ENCODE measurements around the gene APOL3. TPM values are rescaled to one million over a fixed set of nuclear protein-coding genes. Genes with fewer than 3 reads are reported as not detected.
"Not testable (repeated sequence)": the region's sequence is repeated elsewhere in the genome, so short reads cannot be mapped to it uniquely, and the experiment has no call there.

Gene APOL3
- 58.2 TPM for total RNA-seq
- long read RNA-seq, transcript APOL3-205 (4 exons, 2,214 nt) = major isoform, 9 of 30 reads
- long read RNA-seq, partial matches to known transcripts = 4 of 30 reads
- long read RNA-seq, other reads (novel, unspliced or antisense) = 9 of 30 reads

- intact Hi-C loops (cut with DNase I) = no loop called here
- DNase-seq = peak; percentile 78
- Histone ChIP-seq H3K9me3 (no peaks in the 10 kb centered on the region), H3K27ac (peak within 1 kb of the TSS; percentile 91), H3K36me3 (no peaks in the 10 kb centered on the region), H3K4me1 (peaks cover 66% of the 10 kb centered on the region), H3K27me3 (no peaks in the 10 kb centered on the region), H3K4me3 (peak within 1 kb of the TSS; percentile 59)
- no peak for TF ChIP-seq CTCF (IDR thresholded peaks at IDR 0.05)
- ATAC-seq = peak; percentile 72
Measured at GRCh38 chr22:36160499-36160942, at the start of gene APOL3. APOL3 (minus strand) TSS chr22:36160755; CDS start chr22:36149055, 11,700 bp downstream.

- Histone ChIP-seq H3K27ac (no peak overlapping the region), H3K4me1 (peaks cover 34% of the 10 kb centered on the region), H3K4me3 (no peak overlapping the region), H3K36me3 (no peaks in the 10 kb centered on the region), H3K9me3 (no peaks in the 10 kb centered on the region), H3K27me3 (no peaks in the 10 kb centered on the region)
- no peak for DNase-seq
- intact Hi-C loops (cut with DNase I) = no loop called here
- ATAC-seq = no peak
- TF ChIP-seq CTCF (IDR thresholded peaks at IDR 0.05) = no peak
Measured at GRCh38 chr22:36210224-36210623, 49.7 kb upstream of the APOL3 start.

- H3K27ac ChIP-seq; H3K9me3 ChIP-seq; DNase-seq; H3K36me3 ChIP-seq; H3K4me3 ChIP-seq; intact Hi-C loops (cut with DNase I); ATAC-seq; H3K27me3 ChIP-seq: not testable (repeated sequence)
- peaks cover 34% of the 10 kb centered on the region for H3K4me1 ChIP-seq
Measured at GRCh38 chr22:36209488-36209908, 48.9 kb upstream of the APOL3 start.

GRCh38 chr22:36208914-36209313 lies 48.4 kb upstream of the APOL3 start:
- Histone ChIP-seq H3K27ac (no peak overlapping the region), H3K27me3 (no peaks in the 10 kb centered on the region), H3K9me3 (no peaks in the 10 kb centered on the region), H3K4me1 (peaks cover 33% of the 10 kb centered on the region), H3K36me3 (no peaks in the 10 kb centered on the region), H3K4me3 (no peak overlapping the region)
- DNase-seq = no peak
- TF ChIP-seq CTCF (IDR thresholded peaks at IDR 0.05) = no peak
- intact Hi-C loops (cut with DNase I) = no loop called here
- ATAC-seq = no peak

- no peaks in the 10 kb centered on the region for H3K36me3 ChIP-seq
- TF ChIP-seq CTCF (IDR thresholded peaks at IDR 0.05) = no peak
- H3K27me3 ChIP-seq = no peaks in the 10 kb centered on the region
- peaks cover 27% of the 10 kb centered on the region for H3K4me1 ChIP-seq
- no peak for ATAC-seq
- H3K4me3 ChIP-seq = no peak overlapping the region
- DNase-seq = no peak
- intact Hi-C loops (cut with DNase I) = no loop called here
- H3K27ac ChIP-seq = no peak overlapping the region
- H3K9me3 ChIP-seq = no peaks in the 10 kb centered on the region
Measured at GRCh38 chr22:36208162-36208765, 47.7 kb upstream of the APOL3 start.

- ATAC-seq = no peak
- intact Hi-C loops (cut with DNase I) = no loop called here
Measured at GRCh38 chr22:36206255-36206654, 45.7 kb upstream of the APOL3 start.

GRCh38 chr22:36205573-36205972 lies 45.0 kb upstream of the APOL3 start:
- ATAC-seq; H3K27me3 ChIP-seq; H3K9me3 ChIP-seq; DNase-seq; intact Hi-C loops (cut with DNase I); H3K27ac ChIP-seq; H3K36me3 ChIP-seq; H3K4me3 ChIP-seq: not testable (repeated sequence)
- H3K4me1 ChIP-seq = peaks cover 20% of the 10 kb centered on the region

More at GRCh38 chr22:36206255-36206654, 45.7 kb upstream of the APOL3 start:
- H3K36me3 ChIP-seq = no peaks in the 10 kb centered on the region
- no peak overlapping the region for H3K4me3 ChIP-seq
- peaks cover 26% of the 10 kb centered on the region for H3K4me1 ChIP-seq
- no peaks in the 10 kb centered on the region for H3K9me3 ChIP-seq
- no peak for TF ChIP-seq CTCF (IDR thresholded peaks at IDR 0.05)
- no peak for DNase-seq
- H3K27ac ChIP-seq = no peak overlapping the region
- no peaks in the 10 kb centered on the region for H3K27me3 ChIP-seq
